Ovary (tissue), 9 donors: ENCODE data around the gene WNT16. TPM values are rescaled to one million over a fixed set of nuclear protein-coding genes. Genes with fewer than 3 reads are reported as not detected.

Experiments used
- DNase-seq, 5 donors: peaks; one replicate each; pipeline ENCODE4 v3.0.0-alpha.2; 2019 to 2020
- H3K27ac ChIP-seq, 2 donors: fragments of 200-600 bp; one replicate each; pipeline versions ENCODE4 v1.5.1 to v1.8.0; 2019 to 2022
- H3K27me3 ChIP-seq: fragments of 200-600 bp; one replicate; pipeline ENCODE4 v1.8.0; 2022
- H3K36me3 ChIP-seq: fragments of 200-600 bp; sonication (generic); one replicate; pipeline ENCODE4 v1.5.1; 2019
- H3K4me1 ChIP-seq: one replicate; pipeline ENCODE4 v1.8.1; 2013; ENCODE audit warnings: mild to moderate bottlenecking, moderate library complexity; ENCODE audit not compliant: insufficient read depth
- H3K4me3 ChIP-seq: fragments of 200-600 bp; sonication (generic); one replicate; pipeline ENCODE4 v1.5.1; 2017
- H3K9me3 ChIP-seq, 2 donors: fragments of 200-600 bp in 1 of 2; sonication (generic) in 1 of 2; one replicate each; pipeline versions ENCODE4 v1.5.1 to v1.8.1; 2013 to 2019; ENCODE audit warnings: mild to moderate bottlenecking in 1 of 2, moderate library complexity in 1 of 2
- EP300 ChIP-seq: sonication (generic); formaldehyde crosslinking; IDR thresholded peaks from one replicate; pipeline ENCODE4 v1.6.1; 2017; ENCODE audit warnings: antibody characterized with exemption
- POLR2A ChIP-seq: fragments of 450-650 bp; IDR thresholded peaks from one replicate; pipeline ENCODE4 v1.6.1; 2017; ENCODE audit warnings: antibody characterized with exemption, mild to moderate bottlenecking, moderate library complexity
- WGBS, 3 donors: extraction: QIAGEN DNeasy Blood & Tissue Kit in 1 of 3; methylation state at CpG; one replicate each; pipeline versions ENCODE4 v1.1.5 to v1.1.7; 2013 to 2017; 5-methylcytosine and 5-hydroxymethylcytosine counted together
- intact Hi-C, 4 donors: fragments of 100-400 bp; cut with DNase I; formaldehyde crosslinking; loops; one replicate each; pipeline versions ENCODE4 v1.11.0 to v1.15.1; 2022 to 2023
- polyA plus RNA-seq, 2 donors: library from polyadenylated mRNA; stranded (reverse); fragments of 200-250 nt in 1 of 2; fragments of 350-450 nt in 1 of 2; fragmentation: Illumina TruSeq in 1 of 2; extraction: RNeasy Lipid Tissue Mini Kit (QIAGEN cat#74804) in 1 of 2; gene quantifications; one replicate each; pipeline ENCODE4 v1.2.3, GENCODE V29; 2013 to 2014
- total RNA-seq, 7 donors: library from RNA; depleted of rRNA in 2 of 7; stranded (reverse); fragments of >200 nt in 2 of 7; fragmentation: NEBNext Ultra II Directional in 3 of 7; extraction: Animal tissue kit (Norgen Biotek cat#: 25700) in 3 of 7; gene quantifications; one replicate each; pipeline versions ENCODE4 v1.1.0 to v1.2.4, GENCODE V29; 2016 to 2023
- TF ChIP-seq, protein P1 (sequence below), 3 donors: fragments of 450-650 bp in 2 of 3; fragments of 200-600 bp in 1 of 3; IDR thresholded peaks; one replicate each; pipeline versions ENCODE4 v1.5.1 to v1.8.0; 2016 to 2022; ENCODE audit warnings: antibody characterized with exemption in 3 of 3, mild to moderate bottlenecking in 1 of 3
- donor health status: DM: no; HTN: no; CAD: no; lungs with moderate emphysema.
- donor health status: DM: no; HTN: no; CAD: no.
- donor health status: Bipolar disorder and iron deficiency.
- donor health status: DM: yes; HTN: yes; CAD: no.
- donor health status: DM: no; HTN: no; CAD: no.
- donor health status: DM: yes; HTN: yes; CAD: no.

The WNT16 gene
- total and polyA plus RNA-seq, 9 donors, result 0.02 to 1.5 (median 0.12) TPM; not detected in 4

DNA sequence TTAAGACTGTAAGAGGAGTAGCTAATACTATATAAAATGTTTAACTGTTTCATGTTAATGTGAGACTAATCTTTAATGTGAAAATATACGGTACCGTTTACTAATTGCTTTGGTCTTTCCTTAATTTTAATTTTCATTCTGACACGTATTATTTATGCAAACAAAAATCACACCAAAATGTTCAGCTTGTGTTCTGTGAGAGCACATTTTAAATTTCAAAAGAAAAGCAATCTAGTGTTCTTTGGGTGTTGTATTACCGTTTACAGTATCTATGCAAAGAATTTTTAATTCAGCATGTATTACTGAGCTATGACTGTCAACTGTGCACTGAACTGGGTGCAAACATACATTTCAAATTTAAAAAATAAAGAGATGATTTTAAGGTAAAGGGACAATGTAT, 2.2 kb downstream of the WNT16 start:
- no peaks in the 10 kb centered on the region for H3K36me3 ChIP-seq
- H3K9me3 ChIP-seq, result no peaks in the 10 kb centered on the region
- no peaks in the 10 kb centered on the region for H3K27me3 ChIP-seq
- DNase-seq, result no peak
- intact Hi-C loops, result no loop called here
- no peak overlapping the region for H3K4me3 ChIP-seq
- WGBS, 3 donors, result 68 to 81% (median 76%) methylated on average over 4 of the region's 4 CpGs
- H3K27ac ChIP-seq, result no peak overlapping the region
- peaks cover 3% of the 10 kb centered on the region for H3K4me1 ChIP-seq
- no peak for TF ChIP-seq POLR2A
- TF ChIP-seq, protein P1, sequence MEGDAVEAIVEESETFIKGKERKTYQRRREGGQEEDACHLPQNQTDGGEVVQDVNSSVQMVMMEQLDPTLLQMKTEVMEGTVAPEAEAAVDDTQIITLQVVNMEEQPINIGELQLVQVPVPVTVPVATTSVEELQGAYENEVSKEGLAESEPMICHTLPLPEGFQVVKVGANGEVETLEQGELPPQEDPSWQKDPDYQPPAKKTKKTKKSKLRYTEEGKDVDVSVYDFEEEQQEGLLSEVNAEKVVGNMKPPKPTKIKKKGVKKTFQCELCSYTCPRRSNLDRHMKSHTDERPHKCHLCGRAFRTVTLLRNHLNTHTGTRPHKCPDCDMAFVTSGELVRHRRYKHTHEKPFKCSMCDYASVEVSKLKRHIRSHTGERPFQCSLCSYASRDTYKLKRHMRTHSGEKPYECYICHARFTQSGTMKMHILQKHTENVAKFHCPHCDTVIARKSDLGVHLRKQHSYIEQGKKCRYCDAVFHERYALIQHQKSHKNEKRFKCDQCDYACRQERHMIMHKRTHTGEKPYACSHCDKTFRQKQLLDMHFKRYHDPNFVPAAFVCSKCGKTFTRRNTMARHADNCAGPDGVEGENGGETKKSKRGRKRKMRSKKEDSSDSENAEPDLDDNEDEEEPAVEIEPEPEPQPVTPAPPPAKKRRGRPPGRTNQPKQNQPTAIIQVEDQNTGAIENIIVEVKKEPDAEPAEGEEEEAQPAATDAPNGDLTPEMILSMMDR (IDR thresholded peaks at IDR 0.05), result no peak
- TF ChIP-seq EP300, result no peak

DNA sequence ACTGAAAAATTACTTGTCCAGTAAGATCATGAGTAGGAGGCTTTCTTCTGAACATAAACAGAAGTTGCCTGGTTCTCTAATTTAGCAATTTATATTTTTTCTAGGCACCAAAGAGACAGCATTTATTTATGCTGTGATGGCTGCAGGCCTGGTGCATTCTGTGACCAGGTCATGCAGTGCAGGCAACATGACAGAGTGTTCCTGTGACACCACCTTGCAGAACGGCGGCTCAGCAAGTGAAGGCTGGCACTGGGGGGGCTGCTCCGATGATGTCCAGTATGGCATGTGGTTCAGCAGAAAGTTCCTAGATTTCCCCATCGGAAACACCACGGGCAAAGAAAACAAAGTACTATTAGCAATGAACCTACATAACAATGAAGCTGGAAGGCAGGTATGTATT, 2.8 kb downstream of the WNT16 start:
- Histone ChIP-seq H3K27me3 (no peaks in the 10 kb centered on the region), H3K27ac (no peak overlapping the region), H3K4me1 (peaks cover 3% of the 10 kb centered on the region), H3K4me3 (no peak overlapping the region), H3K9me3 (no peaks in the 10 kb centered on the region), H3K36me3 (no peaks in the 10 kb centered on the region)
- WGBS, 3 donors, result 86 to 92% (median 92%) methylated on average over 5 of the region's 5 CpGs
- intact Hi-C loops, result no loop called here
- TF ChIP-seq POLR2A (no peak), EP300 (no peak)
- TF ChIP-seq, protein P1 (IDR thresholded peaks at IDR 0.05), result no peak
- no peak for DNase-seq

DNA sequence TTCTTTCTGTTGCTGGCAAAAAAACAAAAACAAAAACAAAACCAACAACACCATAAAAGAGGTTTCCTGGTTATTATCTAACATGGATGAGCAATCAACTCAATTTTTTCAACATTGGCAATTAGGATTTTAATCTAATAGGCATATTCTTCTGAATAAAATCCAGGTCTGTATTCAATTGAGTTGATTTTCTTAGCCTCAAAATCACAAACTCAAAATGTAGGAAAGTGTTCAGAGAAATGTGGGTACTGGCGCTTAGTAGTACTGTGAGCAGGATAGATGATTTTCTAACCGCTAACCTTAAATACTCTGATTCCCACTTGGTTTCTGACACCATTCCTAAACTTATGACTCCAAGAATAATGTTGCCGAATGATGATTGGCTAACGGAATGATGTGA, 5.6 kb downstream of the WNT16 start:
- Histone ChIP-seq H3K27me3 (no peaks in the 10 kb centered on the region), H3K36me3 (no peaks in the 10 kb centered on the region), H3K27ac (no peak overlapping the region), H3K4me3 (no peak overlapping the region), H3K4me1 (peaks cover 3% of the 10 kb centered on the region), H3K9me3 (no peaks in the 10 kb centered on the region)
- TF ChIP-seq, protein P1 (IDR thresholded peaks at IDR 0.05), result no peak
- TF ChIP-seq POLR2A, result no peak
- TF ChIP-seq EP300, result no peak
- DNase-seq, result no peak
- WGBS, 3 donors, result 97 to 100% (median 97%) methylated on average over 4 of the region's 4 CpGs
- intact Hi-C loops, result no loop called here

DNA sequence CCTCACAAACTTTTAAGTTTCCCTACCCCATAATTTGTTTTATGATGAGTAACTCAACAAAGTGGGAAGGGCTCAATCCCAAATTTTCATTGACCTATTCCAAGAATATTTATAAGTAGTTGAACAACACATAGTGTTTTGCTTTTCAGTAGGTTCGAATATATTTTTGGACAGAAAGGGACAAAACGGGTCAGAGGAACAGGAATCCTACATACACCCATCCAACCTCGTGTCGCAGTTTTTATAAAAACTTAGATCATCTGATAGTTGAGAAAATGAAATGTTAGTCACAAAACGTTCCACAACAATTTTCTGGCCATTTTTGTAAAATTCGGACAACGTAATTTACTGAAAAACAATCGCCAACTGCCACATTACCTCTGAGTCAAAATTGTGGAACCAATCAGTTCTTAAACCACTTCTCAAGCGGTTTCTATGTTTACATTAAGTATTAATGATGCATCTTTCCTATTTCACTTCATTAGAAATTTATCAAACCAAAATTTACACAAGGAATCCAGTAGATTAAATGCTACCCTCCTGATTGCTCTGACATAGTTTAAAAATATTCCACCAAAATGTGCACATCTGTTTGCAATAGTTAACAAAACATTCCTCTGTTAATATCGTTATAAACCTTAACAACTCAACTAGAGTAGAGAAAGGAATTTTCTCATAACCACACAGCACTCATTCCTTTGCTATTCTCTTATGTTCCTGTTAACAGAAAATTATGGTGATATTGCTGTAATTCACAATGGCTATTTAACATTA, 6.3 kb downstream of the WNT16 start:
- 83 to 88% (median 86%) methylated on average over 10 of the region's 10 CpGs for WGBS, 3 donors
- no peaks in the 10 kb centered on the region for H3K27me3 ChIP-seq

More for the DNA sequence above, 6.3 kb downstream of the WNT16 start:
- intact Hi-C loops, result no loop called here
- Histone ChIP-seq H3K4me3 (no peak overlapping the region), H3K9me3 (no peaks in the 10 kb centered on the region), H3K36me3 (no peaks in the 10 kb centered on the region), H3K27ac (no peak overlapping the region), H3K4me1 (no peaks in the 10 kb centered on the region)
- TF ChIP-seq, protein P1 (IDR thresholded peaks at IDR 0.05), result no peak
- TF ChIP-seq POLR2A (no peak), EP300 (no peak)
- no peak for DNase-seq
